MCF 10A (cell line): ENCODE results near the gene RPS24. TPM values are rescaled to one million over a fixed set of nuclear protein-coding genes. Genes with fewer than 3 reads are reported as not detected.

Experiments
- BruUV-seq: library from RNA; stranded (reverse); fragments of 400-500 nt; replicated peaks from 2 replicates; lab custom pipeline; 2021; lab: Mats Ljungman, UMichigan
- CTCF ChIA-PET: fragments of 300-600 bp; sonication (Branson Sonifier 250); formaldehyde crosslinking; extraction: SDS; loops from one replicate; lab custom pipeline; 2021; ENCODE audit warnings: antibody characterized with exemption, inconsistent platforms; lab: Yijun Ruan, JAX
- POLR2A ChIA-PET: fragments of 300-600, 350-650 bp; sonication (Branson Sonifier 250); formaldehyde crosslinking; extraction: SDS; loops from one replicate; lab custom pipeline; 2020; ENCODE audit warnings: antibody characterized with exemption, inconsistent platforms; lab: Yijun Ruan, JAX
- DNase-seq: peaks from one replicate; pipeline ENCODE4 v3.0.0-alpha.2; 2018; ENCODE audit not compliant: unreplicated experiment
- H3K27ac Mint-ChIP-seq: one replicate; pipeline ENCODE4 v1.8.0; 2022; ENCODE audit warnings: mild to moderate bottlenecking, low read depth, mixed read lengths; ENCODE audit not compliant: unreplicated experiment
- H3K27me3 Mint-ChIP-seq: one replicate; pipeline ENCODE4 v1.8.0; 2022; ENCODE audit warnings: mixed read lengths; ENCODE audit not compliant: insufficient read depth, unreplicated experiment
- H3K36me3 Mint-ChIP-seq: one replicate; pipeline ENCODE4 v1.8.0; 2022; ENCODE audit warnings: mild to moderate bottlenecking, moderate library complexity, mixed read lengths; ENCODE audit not compliant: insufficient read depth, unreplicated experiment
- H3K4me1 Mint-ChIP-seq: one replicate; pipeline ENCODE4 v1.8.0; 2022; ENCODE audit warnings: mixed read lengths; ENCODE audit not compliant: insufficient read depth, unreplicated experiment
- H3K4me3 Mint-ChIP-seq: one replicate; pipeline ENCODE4 v1.8.0; 2022; ENCODE audit warnings: mild to moderate bottlenecking, moderate library complexity, mixed read lengths; ENCODE audit not compliant: unreplicated experiment
- H3K9me3 Mint-ChIP-seq: one replicate; pipeline ENCODE4 v1.8.0; 2022; ENCODE audit warnings: mixed read lengths; ENCODE audit not compliant: unreplicated experiment
- intact Hi-C: fragments of 100-400 bp; cut with micrococcal nuclease; formaldehyde crosslinking; loops from 2 replicates; pipeline ENCODE4 v1.14.1; 2022
- total RNA-seq: library from RNA; stranded (reverse); gene quantifications from 2 replicates; pipeline ENCODE4 v1.2.3, GENCODE V29; 2022
- TF ChIP-seq, protein P1 (sequence below): fragments of 200-600 bp; IDR thresholded peaks from one replicate; pipeline ENCODE4 v1.8.0; 2022; ENCODE audit warnings: antibody characterized with exemption, mild to moderate bottlenecking; ENCODE audit not compliant: unreplicated experiment

The RPS24 gene
- total RNA-seq, 1 experiment from 2014 or later = 2,288 TPM

DNA sequence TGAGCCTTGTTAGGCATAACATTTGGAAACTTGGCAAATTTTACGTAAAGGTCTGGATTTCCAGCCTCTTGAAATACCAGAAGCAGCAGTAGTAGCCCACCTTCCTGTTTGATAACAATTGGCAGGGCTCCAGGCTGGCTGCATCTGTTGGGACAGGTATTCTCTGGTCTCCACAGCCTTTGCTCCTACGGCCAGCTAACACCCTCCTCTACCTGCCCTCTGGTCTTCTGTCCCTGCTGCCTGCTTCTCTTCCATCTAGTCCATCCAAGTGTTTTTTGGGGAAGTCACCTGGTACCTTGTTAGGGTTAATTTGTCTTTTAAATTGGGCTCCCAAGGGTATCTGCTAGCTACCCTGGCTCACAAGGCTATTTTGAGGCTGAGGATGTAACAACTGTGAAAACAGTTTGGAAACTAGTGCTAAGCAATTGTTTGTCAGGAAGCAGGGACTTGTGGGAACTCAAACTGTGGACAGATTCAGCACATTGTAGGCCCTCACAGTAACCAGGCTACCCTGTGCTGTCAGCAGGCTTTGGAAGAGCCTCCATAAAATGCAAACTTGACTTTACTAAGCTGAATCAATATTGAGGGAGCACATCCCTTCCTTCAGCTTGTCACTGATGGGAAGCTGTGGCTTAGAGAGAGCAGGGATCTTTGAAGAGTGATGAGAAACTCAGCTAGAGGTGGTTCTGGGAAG is 8.5 kb downstream of the RPS24 start:
- CTCF ChIA-PET = interaction anchor here (0.7 to 1.5 kb wide), 2 partner anchors 8 to 13 kb away, joined by 3 read pairs; no protein-coding TSS in a partner anchor
- peaks cover 80% of the 10 kb centered on the region for H3K36me3 Mint-ChIP-seq

DNA sequence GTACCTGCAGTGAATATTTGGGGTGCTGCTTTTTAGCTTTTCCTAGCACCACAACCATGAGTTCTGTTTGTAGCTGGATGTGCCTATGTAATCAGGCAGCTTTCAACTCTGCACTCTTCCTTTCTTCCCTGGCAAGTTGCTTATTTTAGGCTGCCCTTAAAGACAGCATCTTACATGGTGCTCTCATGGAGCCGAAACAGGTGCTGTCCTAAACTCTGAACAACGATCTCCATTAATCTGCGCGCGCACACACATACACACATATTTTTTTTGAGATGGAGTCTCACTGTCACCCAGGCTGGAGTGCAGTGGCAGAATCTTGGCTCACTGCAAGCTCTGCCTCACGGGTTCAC is 9.1 kb downstream of the RPS24 start:
- no peak overlapping the region for H3K4me3 Mint-ChIP-seq
- TF ChIP-seq, protein P1, sequence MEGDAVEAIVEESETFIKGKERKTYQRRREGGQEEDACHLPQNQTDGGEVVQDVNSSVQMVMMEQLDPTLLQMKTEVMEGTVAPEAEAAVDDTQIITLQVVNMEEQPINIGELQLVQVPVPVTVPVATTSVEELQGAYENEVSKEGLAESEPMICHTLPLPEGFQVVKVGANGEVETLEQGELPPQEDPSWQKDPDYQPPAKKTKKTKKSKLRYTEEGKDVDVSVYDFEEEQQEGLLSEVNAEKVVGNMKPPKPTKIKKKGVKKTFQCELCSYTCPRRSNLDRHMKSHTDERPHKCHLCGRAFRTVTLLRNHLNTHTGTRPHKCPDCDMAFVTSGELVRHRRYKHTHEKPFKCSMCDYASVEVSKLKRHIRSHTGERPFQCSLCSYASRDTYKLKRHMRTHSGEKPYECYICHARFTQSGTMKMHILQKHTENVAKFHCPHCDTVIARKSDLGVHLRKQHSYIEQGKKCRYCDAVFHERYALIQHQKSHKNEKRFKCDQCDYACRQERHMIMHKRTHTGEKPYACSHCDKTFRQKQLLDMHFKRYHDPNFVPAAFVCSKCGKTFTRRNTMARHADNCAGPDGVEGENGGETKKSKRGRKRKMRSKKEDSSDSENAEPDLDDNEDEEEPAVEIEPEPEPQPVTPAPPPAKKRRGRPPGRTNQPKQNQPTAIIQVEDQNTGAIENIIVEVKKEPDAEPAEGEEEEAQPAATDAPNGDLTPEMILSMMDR = no peak
- H3K27me3 Mint-ChIP-seq = no peaks in the 10 kb centered on the region
- intact Hi-C loops = loop anchor here (10.0 kb wide), 1 partner anchor 612 kb away; no protein-coding TSS in a partner anchor
- DNase-seq = no peak
- peaks cover 29% of the 10 kb centered on the region for H3K4me1 Mint-ChIP-seq
- ChIA-PET POLR2A (interaction anchor here (0.6 to 0.7 kb wide), 2 partner anchors 36 to 1041 kb away, joined by 3 read pairs; no protein-coding TSS in a partner anchor), CTCF (interaction anchor here (0.7 kb wide), 1 partner anchor 13 kb away, joined by 3 read pairs; no protein-coding TSS in a partner anchor)
- no peaks in the 10 kb centered on the region for H3K9me3 Mint-ChIP-seq
- BruUV-seq = no TSS peak
- peaks cover 74% of the 10 kb centered on the region for H3K36me3 Mint-ChIP-seq
- H3K27ac Mint-ChIP-seq = no peak overlapping the region

More for the DNA sequence above, 8.5 kb downstream of the RPS24 start:
- H3K4me1 Mint-ChIP-seq = peaks cover 34% of the 10 kb centered on the region
- H3K27me3 Mint-ChIP-seq = no peaks in the 10 kb centered on the region
- no peak for DNase-seq
- no peaks in the 10 kb centered on the region for H3K9me3 Mint-ChIP-seq
- POLR2A ChIA-PET = interaction anchor here (0.6 to 0.7 kb wide), 3 partner anchors 37 to 1042 kb away, joined by 3 read pairs; partner anchors contain the start of gene ZMIZ1
- intact Hi-C loops = loop anchor here (10.0 kb wide), 1 partner anchor 613 kb away; no protein-coding TSS in a partner anchor
- no peak overlapping the region for H3K4me3 Mint-ChIP-seq
- TF ChIP-seq, protein P1 = no peak
- no peak overlapping the region for H3K27ac Mint-ChIP-seq
- BruUV-seq = no TSS peak

DNA sequence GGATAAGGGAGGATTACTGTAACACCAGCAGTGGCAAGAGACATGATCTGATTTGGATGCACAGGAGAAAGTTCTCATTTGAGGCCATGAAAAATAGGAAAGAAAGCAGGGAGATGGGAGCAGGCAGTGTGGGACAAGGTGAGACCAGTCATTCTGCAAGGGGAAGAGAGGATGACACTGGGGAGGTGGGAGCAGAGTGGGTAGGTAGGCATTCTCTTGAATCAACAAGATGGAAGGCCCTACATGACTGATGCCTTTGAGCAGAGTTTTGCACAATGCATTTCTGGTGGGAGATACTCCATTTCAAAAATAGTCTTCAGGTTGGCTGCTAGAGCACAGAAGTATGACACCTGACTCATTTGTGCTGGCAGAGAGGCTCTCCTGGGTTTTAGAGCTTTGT is 10.5 kb downstream of the RPS24 start:
- TF ChIP-seq, protein P1 = no peak
- Mint-ChIP-seq H3K9me3 (no peaks in the 10 kb centered on the region), H3K4me1 (peaks cover 29% of the 10 kb centered on the region), H3K36me3 (peaks cover 60% of the 10 kb centered on the region), H3K4me3 (no peak overlapping the region), H3K27me3 (no peaks in the 10 kb centered on the region), H3K27ac (no peak overlapping the region)
- no peak for DNase-seq
- intact Hi-C loops = loop anchor here (10.0 kb wide), 1 partner anchor 611 kb away; no protein-coding TSS in a partner anchor
- no TSS peak for BruUV-seq
- POLR2A ChIA-PET = interaction anchor here (0.6 to 3.8 kb wide), 4 partner anchors 8 to 1149 kb away, joined by 3 to 17 read pairs (median 3); no protein-coding TSS in a partner anchor
- CTCF ChIA-PET = no interaction called here

DNA sequence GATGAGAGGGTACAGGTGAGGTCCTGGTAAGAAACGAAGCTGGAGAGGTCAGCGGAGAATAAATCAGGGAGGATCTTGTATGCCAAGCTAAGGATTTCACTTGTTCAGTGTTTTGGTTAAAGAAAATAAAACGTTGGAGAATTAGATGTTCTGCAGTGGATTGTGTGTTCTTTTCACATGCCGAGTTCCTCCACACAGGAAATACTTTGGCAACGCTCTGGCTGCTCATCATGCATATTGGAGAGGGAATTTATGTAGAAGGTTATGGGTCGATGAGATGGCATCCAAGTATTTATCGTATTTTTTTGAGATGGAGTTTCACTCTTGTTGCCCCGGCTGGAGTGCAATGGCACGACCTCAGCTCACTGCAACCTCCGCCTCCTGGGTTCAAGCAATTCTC is 11.0 kb downstream of the RPS24 start:
- TF ChIP-seq, protein P1 = no peak
- no peak overlapping the region for H3K4me3 Mint-ChIP-seq
- intact Hi-C loops = loop anchor here (10.0 kb wide), 1 partner anchor 610 kb away; no protein-coding TSS in a partner anchor
- no peak for DNase-seq
- ChIA-PET POLR2A (interaction anchor here (0.6 to 3.8 kb wide), 4 partner anchors 8 to 1148 kb away, joined by 3 to 17 read pairs (median 3); no protein-coding TSS in a partner anchor), CTCF (interaction anchor here (0.7 kb wide), 1 partner anchor 69 kb away, joined by 3 read pairs; no protein-coding TSS in a partner anchor)
- BruUV-seq = no TSS peak
- H3K9me3 Mint-ChIP-seq = no peaks in the 10 kb centered on the region
- H3K27ac Mint-ChIP-seq = no peak overlapping the region
- peaks cover 55% of the 10 kb centered on the region for H3K36me3 Mint-ChIP-seq
- H3K4me1 Mint-ChIP-seq = peaks cover 27% of the 10 kb centered on the region
- no peaks in the 10 kb centered on the region for H3K27me3 Mint-ChIP-seq
